HCT116 (cell line): ENCODE results near the gene FHOD1. TPM values are rescaled to one million over a fixed set of nuclear protein-coding genes. Genes with fewer than 3 reads are reported as not detected.

ENCODE experiments used
- ATAC-seq: fragments of 200-7000 bp; cut with Tn5 transposase; 2 replicates; pipeline ENCODE4 v1.9.1; 2020; ENCODE audit warnings: mild to moderate bottlenecking, moderate library complexity
- BruUV-seq: library from RNA; stranded (reverse); fragments of 400-500 nt; replicated peaks from 2 replicates; lab custom pipeline; 2021; lab: Mats Ljungman, UMichigan
- CTCF ChIA-PET: fragments of 300-600 bp; sonication (Branson Sonifier 250); formaldehyde crosslinking; loops from one replicate; lab custom pipeline; 2021; ENCODE audit warnings: antibody characterized with exemption; lab: Charles Lee
- POLR2A ChIA-PET: fragments of 300-600, 350-600 bp; sonication (Branson Sonifier 250); formaldehyde crosslinking; loops from one replicate; lab custom pipeline; 2021; ENCODE audit warnings: antibody characterized with exemption; lab: Charles Lee
- RAD21 ChIA-PET, 2 experiments: fragments of 300-600 bp; sonication (Branson Sonifier 250); formaldehyde crosslinking; loops; one replicate each; lab custom pipeline; 2023; ENCODE audit warnings: low total read pairs in 2 of 2; ENCODE audit not compliant: uncharacterized antibody in 2 of 2, unreplicated experiment in 2 of 2, low non-redundant PET in 1 of 2; lab: Charles Lee
- DNase-seq: peaks from one replicate; pipeline ENCODE4 v3.0.0-alpha.2; 2010; ENCODE audit warnings: low read depth, low spot score
- H2AFZ ChIP-seq: fragments of 200-600 bp; shearing (Covaris generic), sonication (generic); 2 replicates; pipeline ENCODE4 v1.6.1; 2017; ENCODE audit warnings: low read depth, mixed run types, mixed read lengths, antibody characterized with exemption, low read length; ENCODE audit not compliant: poor library complexity, severe bottlenecking
- H3K27ac ChIP-seq: 2 replicates; pipeline ENCODE4 v1.5.1; 2012; ENCODE audit warnings: low read depth, low read length
- H3K27me3 ChIP-seq: fragments of 200-600 bp; sonication (generic); 2 replicates; pipeline ENCODE4 v1.6.1; 2016; ENCODE audit warnings: mixed run types, low read length, mixed read lengths; ENCODE audit not compliant: insufficient read depth
- H3K36me3 ChIP-seq, 2 experiments: fragments of 200-500 bp in 1 of 2; fragments of 200-600 bp in 1 of 2; sonication (Bioruptor generic) in 1 of 2; sonication (generic) in 1 of 2; 2 replicates each; pipeline versions ENCODE4 v1.5.1 to v1.6.1; 2014 to 2016; ENCODE audit warnings: low read length in 2 of 2, inconsistent platforms in 1 of 2, mixed read lengths in 1 of 2, mixed run types in 1 of 2; ENCODE audit not compliant: insufficient read depth in 2 of 2, control insufficient read depth in 1 of 2
- H3K4me1 ChIP-seq, 2 experiments: fragments of 200-600 bp in 1 of 2; sonication (generic) in 1 of 2; 2 replicates each; pipeline versions ENCODE4 v1.5.1 to v1.6.1; 2012 to 2017; ENCODE audit warnings: low read length in 2 of 2, inconsistent platforms in 1 of 2, mild to moderate bottlenecking in 1 of 2, mixed read lengths in 1 of 2, mixed run types in 1 of 2, moderate library complexity in 1 of 2; ENCODE audit not compliant: insufficient read depth in 2 of 2, control insufficient read depth in 1 of 2
- H3K4me2 ChIP-seq: fragments of 200-600 bp; sonication (generic); 2 replicates; pipeline ENCODE4 v1.6.1; 2017; ENCODE audit warnings: mixed run types, low read length, mixed read lengths
- H3K4me3 ChIP-seq, 2 experiments: fragments of 200-600 bp in 1 of 2; sonication (generic) in 1 of 2; replicated peaks in 1 of 2; 2 replicates each; pipeline ENCODE4 v1.5.1; 2011 to 2016; ENCODE audit warnings: low read length in 2 of 2, control low read depth in 1 of 2, low read depth in 1 of 2, mild to moderate bottlenecking in 1 of 2, mixed read lengths in 1 of 2, mixed run types in 1 of 2
- H3K79me2 ChIP-seq: fragments of 200-600 bp; sonication (generic); 2 replicates; pipeline ENCODE4 v1.6.1; 2017; ENCODE audit warnings: mild to moderate bottlenecking, mixed run types, low read length, moderate library complexity, mixed read lengths; ENCODE audit not compliant: insufficient read depth
- H3K9ac ChIP-seq: fragments of 200-600 bp; sonication (generic); 2 replicates; pipeline ENCODE4 v1.6.1; 2016; ENCODE audit warnings: low read length, mixed read lengths
- H3K9me2 ChIP-seq: fragments of 200-600 bp; sonication (generic), shearing (Covaris generic); 2 replicates; pipeline ENCODE4 v1.6.1; 2017; ENCODE audit warnings: mixed run types, mild to moderate bottlenecking, moderate library complexity; ENCODE audit not compliant: insufficient read depth
- H3K9me3 ChIP-seq, 2 experiments: fragments of 200-500 bp in 1 of 2; fragments of 200-600 bp in 1 of 2; sonication (Bioruptor generic) in 1 of 2; sonication (generic) in 1 of 2; 2 replicates each; pipeline ENCODE4 v1.6.1; 2014 to 2017; ENCODE audit warnings: low read length in 2 of 2, mixed read lengths in 2 of 2, inconsistent platforms in 1 of 2, low read depth in 1 of 2, mild to moderate bottlenecking in 1 of 2, mixed run types in 1 of 2, moderate library complexity in 1 of 2; ENCODE audit not compliant: control insufficient read depth in 1 of 2, insufficient read depth in 1 of 2
- H4K20me1 ChIP-seq: fragments of 200-600 bp; sonication (generic), shearing (Covaris generic); 2 replicates; pipeline ENCODE4 v1.6.1; 2017; ENCODE audit warnings: mixed run types, mild to moderate bottlenecking, moderate library complexity; ENCODE audit not compliant: insufficient read depth
- ATF3 ChIP-seq: IDR thresholded peaks from 2 replicates; pipeline ENCODE4 v1.6.1; 2012
- CEBPB ChIP-seq: IDR thresholded peaks from 2 replicates; pipeline ENCODE4 v1.6.1; 2012; ENCODE audit warnings: low read depth
- CTCF ChIP-seq, 3 experiments: fragments of 200-600 bp in 1 of 3; sonication (generic) in 1 of 3; IDR thresholded peaks in 2 of 3; conservative IDR thresholded peaks in 1 of 3; 2 replicates each; pipeline ENCODE4 v1.5.1; 2012 to 2017; ENCODE audit warnings: low read depth in 2 of 3, low read length in 2 of 3, antibody characterized with exemption in 1 of 3, borderline replicate concordance in 1 of 3, control low read depth in 1 of 3, mild to moderate bottlenecking in 1 of 3, mixed read lengths in 1 of 3, mixed run types in 1 of 3, moderate library complexity in 1 of 3; ENCODE audit not compliant: insufficient read depth in 1 of 3
- EGR1 ChIP-seq: IDR thresholded peaks from 2 replicates; pipeline ENCODE4 v1.6.1; 2012; ENCODE audit warnings: low read depth
- EZH2 ChIP-seq: fragments of 200-600 bp; sonication (generic); IDR thresholded peaks from 2 replicates; pipeline ENCODE4 v1.6.1; 2017; ENCODE audit warnings: antibody characterized with exemption, mixed run types
- FOSL1 ChIP-seq: IDR thresholded peaks from 2 replicates; pipeline ENCODE4 v1.6.1; 2012; ENCODE audit warnings: low read depth
- JUND ChIP-seq: IDR thresholded peaks from 2 replicates; pipeline ENCODE4 v1.6.1; 2012
- POLR2A ChIP-seq: IDR thresholded peaks from 2 replicates; pipeline ENCODE4 v1.7.0; 2011; ENCODE audit warnings: borderline replicate concordance; ENCODE audit not compliant: insufficient read depth, insufficient read length; ENCODE audit errors: extremely low read depth
- POLR2AphosphoS5 ChIP-seq: IDR thresholded peaks from 2 replicates; pipeline ENCODE4 v1.6.1; 2011; ENCODE audit warnings: mild to moderate bottlenecking, low read depth, low read length, moderate library complexity
- RAD21 ChIP-seq: IDR thresholded peaks from 2 replicates; pipeline ENCODE4 v1.6.1; 2012; ENCODE audit warnings: low read depth, mild to moderate bottlenecking
- SRF ChIP-seq: IDR thresholded peaks from 2 replicates; pipeline ENCODE4 v1.6.1; 2012; ENCODE audit warnings: low read depth
- TCF7L2 ChIP-seq: IDR thresholded peaks from 2 replicates; pipeline ENCODE4 v1.7.0; 2011; ENCODE audit warnings: borderline replicate concordance, inconsistent platforms; ENCODE audit not compliant: insufficient read depth, insufficient read length; ENCODE audit errors: extremely low read depth
- YY1 ChIP-seq: IDR thresholded peaks from 2 replicates; pipeline ENCODE4 v1.6.1; 2011; ENCODE audit warnings: low read length, low read depth, moderate library complexity, mild to moderate bottlenecking; ENCODE audit not compliant: insufficient replicate concordance; ENCODE audit errors: extremely low read depth
- ZBTB33 ChIP-seq: IDR thresholded peaks from 2 replicates; pipeline ENCODE4 v1.6.1; 2011; ENCODE audit warnings: mild to moderate bottlenecking, low read length, moderate library complexity; ENCODE audit not compliant: insufficient replicate concordance; ENCODE audit errors: extremely low read depth
- ZFX ChIP-seq: fragments of 450-650 bp; IDR thresholded peaks from 2 replicates; pipeline ENCODE4 v1.6.1; 2017
- ZNF274 ChIP-seq: fragments of 200-500 bp; sonication (Bioruptor generic); IDR thresholded peaks from 2 replicates; pipeline ENCODE4 v1.6.1; 2014; ENCODE audit warnings: mild to moderate bottlenecking, low read depth, low read length, inconsistent platforms
- intact Hi-C: fragments of 100-400 bp; cut with micrococcal nuclease; formaldehyde crosslinking; loops from 2 replicates; pipeline ENCODE4 v1.10.0; 2022
- total RNA-seq: library from RNA; stranded (reverse); gene quantifications from one replicate; pipeline ENCODE4 v1.2.1, GENCODE V29; 2021; ENCODE audit not compliant: unreplicated experiment

FHOD1 gene
- total RNA-seq, 1 experiment from 2014 or later = 69.2 TPM

GRCh38 chr16:67185651-67186134 lies 61.6 kb downstream of the FHOD1 start:
- no peak for TF ChIP-seq EZH2
- no peak for TF ChIP-seq YY1
- TF ChIP-seq EGR1 = no peak
- TF ChIP-seq POLR2A = no peak
- TF ChIP-seq CEBPB = no peak
- no peak for TF ChIP-seq RAD21
- TF ChIP-seq CTCF (IDR thresholded peaks at IDR 0.05 in 2 of 3, conservative IDR thresholded peaks at IDR 0.05 in 1 of 3; ENCODE audit: borderline replicate concordance in 1 of 3, insufficient read depth in 1 of 3, low read depth in 2 of 3, low read length in 2 of 3) = no peak
- no peak for TF ChIP-seq JUND
- TF ChIP-seq FOSL1 = no peak
- no peak for TF ChIP-seq ATF3
- no peak for TF ChIP-seq POLR2AphosphoS5
- TF ChIP-seq TCF7L2 = no peak
- no peak for TF ChIP-seq SRF
- no peak for TF ChIP-seq ZFX
- no peak for TF ChIP-seq ZBTB33
- no peak for TF ChIP-seq ZNF274
- Histone ChIP-seq H4K20me1 (no peaks in the 10 kb centered on the region), H3K9ac (no peak overlapping the region), H3K36me3 (no peaks in the 10 kb centered on the region), H3K9me3 (no peaks in the 10 kb centered on the region), H3K4me1 (peaks cover 10 to 43% of the 10 kb centered on the region in 2 experiments; a peak in 3 of 4 replicates), H2AFZ (no peak overlapping the region), H3K4me3 (no peak overlapping the region), H3K9me2 (no peaks in the 10 kb centered on the region), H3K27ac (no peak overlapping the region), H3K27me3 (no peaks in the 10 kb centered on the region), H3K4me2 (peak overlapping the region; percentile 53), H3K79me2 (peaks cover 11% of the 10 kb centered on the region)
- ChIA-PET CTCF (interaction anchor here (0.7 to 1.5 kb wide), 13 partner anchors 13 to 290 kb away, joined by 3 to 12 read pairs (median 4); partner anchors contain the start of genes ELMO3 and NOL3), RAD21 (interaction anchor here in 1 of 2 experiments (0.6 to 1.2 kb wide), 3 partner anchors 153 to 216 kb away, joined by 3 to 16 read pairs (median 3); no protein-coding TSS in a partner anchor), POLR2A (interaction anchor here (1.5 kb wide), 1 partner anchor 41 kb away, joined by 3 read pairs; the partner anchor contains the start of gene TMEM208)
- intact Hi-C loops = loop anchor here (1.0 kb wide), 2 partner anchors 167 to 208 kb away; no protein-coding TSS in a partner anchor
- DNase-seq = no peak
- ATAC-seq = no peak
- no TSS peak for BruUV-seq
